ENCODE results near the gene RNF144B.
"Not testable (repeated sequence)": the region's sequence is repeated elsewhere in the genome, so short reads cannot be mapped to it uniquely, and the experiment has no call there.

Gene RNF144B

GRCh38 chr6:18451756-18452155 is 64.6 kb downstream of the RNF144B start:
- no peak for DNase-seq

DNA sequence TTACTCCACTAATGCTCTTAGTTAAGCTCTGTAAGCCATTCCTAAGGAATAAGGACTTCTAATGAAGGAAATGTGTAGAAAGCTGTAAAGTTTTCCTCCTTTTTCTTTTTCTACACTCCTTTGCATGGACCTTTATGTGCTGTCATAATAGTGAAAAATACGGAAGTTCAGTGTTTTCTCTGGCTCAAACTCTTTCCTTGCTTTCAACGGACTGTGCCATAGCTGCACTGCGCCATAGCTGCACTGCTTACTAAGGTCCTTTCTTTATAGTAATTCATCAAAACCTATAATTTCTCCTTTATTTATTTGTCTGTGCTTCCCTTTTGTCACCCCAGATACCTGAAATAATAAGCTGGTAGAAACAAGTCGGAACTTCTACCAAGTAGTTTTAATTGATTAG is 67.3 kb downstream of the RNF144B start:
- DNase-seq, result no peak

DNA sequence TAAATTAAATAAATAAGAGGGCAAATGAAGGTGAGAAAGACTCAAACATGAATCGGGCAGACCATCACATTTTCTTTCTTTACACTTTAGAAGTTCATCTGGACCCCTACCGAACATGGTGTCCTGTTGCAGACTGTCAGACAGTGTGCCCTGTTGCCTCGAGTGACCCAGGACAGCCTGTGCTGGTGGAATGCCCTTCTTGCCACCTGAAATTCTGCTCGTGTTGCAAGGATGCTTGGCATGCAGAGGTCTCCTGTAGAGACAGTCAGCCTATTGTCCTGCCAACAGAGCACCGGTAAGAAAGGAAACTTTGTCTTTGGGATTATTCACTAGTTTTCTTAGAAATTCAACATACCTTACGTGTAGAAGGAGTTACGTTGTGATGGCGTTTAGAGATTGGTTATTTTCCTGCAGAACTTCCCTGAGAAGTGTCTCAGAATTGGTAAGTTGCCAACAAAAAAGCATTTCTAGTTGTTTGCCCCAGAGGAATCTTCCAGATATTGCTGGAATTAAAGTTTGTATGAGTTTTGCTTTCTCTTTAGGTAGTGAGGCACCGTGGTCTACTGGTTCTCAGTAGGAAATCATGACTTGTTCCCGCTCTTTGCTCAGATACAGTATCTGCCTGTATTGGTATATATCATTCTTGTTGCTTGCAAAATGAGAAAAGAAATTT is 70.1 kb downstream of the RNF144B start:
- DNase-seq, result no peak

- DNase-seq, result not testable (repeated sequence)
Measured at GRCh38 chr6:18458086-18458485, 70.9 kb downstream of the RNF144B start.

- DNase-seq, result no peak
Measured at GRCh38 chr6:18463429-18463828, 76.3 kb downstream of the RNF144B start.

GRCh38 chr6:18464176-18464575 is 77.0 kb downstream of the RNF144B start:
- no peak for DNase-seq

GRCh38 chr6:18465410-18466154 is 78.4 kb downstream of the RNF144B start:
- DNase-seq, result no peak

DNA sequence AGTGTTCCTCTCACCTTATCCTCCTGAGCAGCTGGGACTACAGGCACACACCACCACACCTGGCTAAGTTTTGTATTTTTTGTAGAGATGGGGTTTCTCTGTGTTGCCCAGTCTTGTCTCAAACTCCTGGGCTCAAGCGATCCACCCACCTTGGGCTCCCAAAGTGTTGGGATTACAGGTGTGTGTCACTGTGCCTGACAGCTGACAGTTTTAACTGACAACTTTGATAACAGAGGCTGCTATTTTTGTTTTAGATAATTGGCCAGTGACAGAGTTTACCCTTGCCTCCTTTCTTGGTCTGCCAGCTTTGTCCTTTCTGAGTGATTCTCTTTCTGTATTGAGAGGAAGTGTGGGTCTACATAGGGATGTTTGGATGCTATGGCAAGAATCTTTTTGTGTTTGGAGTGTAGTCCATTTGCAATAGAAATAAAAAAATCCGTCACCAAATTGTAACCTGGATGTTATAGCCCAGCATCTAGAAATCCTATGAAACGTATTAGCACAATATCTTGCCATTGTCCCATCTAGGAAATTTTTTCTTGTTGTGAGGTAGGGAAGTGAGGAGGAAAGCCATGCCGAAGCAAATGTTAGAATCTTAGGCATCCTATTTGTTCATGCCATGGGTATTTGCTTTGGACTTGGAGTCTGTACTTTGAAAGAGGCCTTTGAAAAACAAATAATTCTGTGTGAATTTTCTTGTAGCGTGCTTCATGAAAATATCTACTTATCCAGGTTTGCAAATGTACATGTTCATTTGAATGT is 80.8 kb downstream of the RNF144B start:
- DNase-seq, result no peak

GRCh38 chr6:18468503-18468843 is 81.3 kb downstream of the RNF144B start:
- DNase-seq, result no peak

DNA sequence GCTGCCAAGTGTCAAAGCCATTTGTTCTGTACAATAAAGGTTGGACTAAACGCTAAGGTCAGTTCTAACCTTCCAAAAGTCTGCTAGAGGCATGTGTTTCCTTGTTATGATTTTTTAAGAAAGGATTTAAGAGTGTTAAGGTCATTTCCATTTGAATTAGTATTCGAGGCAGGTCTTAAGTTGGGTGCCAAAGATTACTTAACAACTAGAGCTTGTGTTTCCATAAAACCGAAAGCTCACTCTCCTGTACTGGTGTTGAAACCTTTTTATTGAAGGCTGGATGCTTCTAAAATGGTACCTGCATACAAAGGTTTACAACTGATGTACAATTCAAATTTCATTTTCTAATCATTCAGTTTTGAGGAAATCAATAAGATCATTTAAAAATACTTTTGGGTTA is 82.4 kb downstream of the RNF144B start:
- no peak for DNase-seq

DNA sequence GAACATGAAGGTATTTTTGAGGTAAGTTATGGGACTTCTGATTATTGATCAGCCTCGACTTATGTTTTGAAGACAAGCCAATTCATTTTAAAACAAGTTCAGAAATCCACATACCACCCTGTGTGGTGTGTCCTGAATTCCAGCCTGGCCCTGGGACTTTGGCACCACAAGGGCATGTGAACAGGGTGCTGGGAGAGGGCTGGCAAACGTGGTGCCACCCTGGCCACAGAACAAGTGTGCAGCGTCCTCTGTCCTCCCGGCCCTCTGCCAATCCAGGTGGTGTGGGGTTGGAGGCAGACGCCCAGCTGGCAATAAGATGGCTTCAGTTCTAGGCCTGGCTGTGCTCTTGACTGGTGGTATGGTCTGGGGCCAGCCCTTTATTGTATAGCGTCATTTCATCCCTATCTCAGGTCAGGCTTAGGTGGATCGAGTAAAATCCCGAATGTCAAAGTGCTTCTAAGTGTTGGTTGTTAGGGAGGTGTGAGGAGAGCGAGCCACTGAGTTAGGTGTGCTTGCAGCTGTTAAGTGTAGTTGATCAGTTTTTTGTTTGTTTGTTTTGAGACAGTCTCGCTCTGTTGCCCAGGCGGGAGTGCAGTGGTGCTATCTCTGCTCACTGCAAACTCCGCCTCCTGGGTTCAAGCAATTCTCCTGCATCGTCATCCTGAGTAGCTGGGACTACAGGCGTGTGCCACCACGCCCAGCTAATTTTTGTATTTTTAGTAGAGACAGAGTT is 84.2 kb downstream of the RNF144B start:
- no peak for DNase-seq

DNA sequence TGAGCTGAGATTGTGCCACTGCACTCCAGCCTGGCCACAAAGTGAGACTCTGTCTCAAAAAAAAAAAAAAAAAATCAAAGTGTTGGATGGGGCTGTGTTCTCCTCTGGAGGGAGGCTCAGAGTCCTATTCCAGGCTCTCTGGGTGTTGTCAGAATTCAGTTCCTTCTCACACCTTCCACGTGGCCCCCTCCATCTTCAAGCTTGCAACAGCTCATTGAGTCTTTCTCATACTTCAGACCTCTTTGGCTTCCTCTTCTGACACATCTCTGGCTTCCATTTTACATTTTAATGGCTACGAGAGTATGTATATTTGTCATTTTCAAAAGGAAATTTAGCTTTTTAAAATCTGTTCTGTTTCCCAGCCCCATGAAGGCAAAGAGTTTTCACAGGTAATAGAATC is 85.8 kb downstream of the RNF144B start:
- no peak for DNase-seq

DNA sequence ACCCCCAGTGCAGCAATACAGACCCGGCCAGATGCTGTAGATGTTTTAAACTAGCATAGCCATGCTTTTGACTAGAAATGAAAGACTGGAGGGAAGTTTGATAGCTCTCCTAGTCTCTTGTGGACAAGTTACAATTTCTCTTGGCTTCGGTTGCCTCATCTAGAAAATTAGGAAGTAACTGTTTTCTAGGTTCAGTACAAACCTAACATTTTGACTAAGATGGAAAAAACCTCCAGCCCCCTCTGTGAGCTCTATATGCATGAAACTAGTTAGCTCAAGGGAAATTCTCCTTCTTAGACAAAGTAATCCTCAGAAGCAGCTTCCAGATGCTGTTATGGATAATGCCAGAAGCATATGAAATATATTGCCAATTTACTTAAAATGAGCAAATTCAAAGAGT is 86.6 kb downstream of the RNF144B start:
- DNase-seq, result no peak

DNA sequence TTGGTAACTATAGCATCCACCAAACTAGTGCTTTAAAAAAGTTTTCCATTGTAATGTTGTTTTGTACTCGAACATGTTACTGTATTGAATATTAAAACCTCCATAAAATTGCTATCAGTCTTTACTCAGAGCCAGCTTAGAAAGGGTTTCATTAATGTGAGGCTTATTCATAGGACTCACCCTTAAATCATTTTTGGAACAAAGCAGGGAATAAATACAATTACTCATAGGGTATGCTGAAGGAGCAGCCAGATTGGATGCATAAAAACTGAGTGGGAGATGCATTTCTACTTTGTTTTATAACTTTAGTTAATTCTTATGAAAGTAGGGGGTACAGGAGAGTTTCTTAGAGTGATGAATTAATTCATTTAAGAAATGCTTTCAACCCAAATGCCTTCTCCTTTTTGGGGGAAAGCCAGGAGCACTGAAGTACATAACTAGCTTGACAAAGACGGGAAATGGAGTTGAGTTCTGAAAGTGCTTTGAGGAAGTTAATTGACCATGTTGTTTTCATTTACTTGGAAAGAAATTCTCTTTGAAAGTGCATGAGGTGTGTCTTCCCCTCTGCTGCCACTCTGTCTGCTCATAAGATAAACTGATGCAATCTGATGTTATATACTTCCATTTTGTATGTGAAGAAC is 90.3 kb downstream of the RNF144B start:
- no peak for DNase-seq

- DNase-seq, result no peak
Measured at GRCh38 chr6:18478610-18479009, 91.5 kb downstream of the RNF144B start.

GRCh38 chr6:18481870-18482269 is 94.7 kb downstream of the RNF144B start:
- DNase-seq, result no peak

DNA sequence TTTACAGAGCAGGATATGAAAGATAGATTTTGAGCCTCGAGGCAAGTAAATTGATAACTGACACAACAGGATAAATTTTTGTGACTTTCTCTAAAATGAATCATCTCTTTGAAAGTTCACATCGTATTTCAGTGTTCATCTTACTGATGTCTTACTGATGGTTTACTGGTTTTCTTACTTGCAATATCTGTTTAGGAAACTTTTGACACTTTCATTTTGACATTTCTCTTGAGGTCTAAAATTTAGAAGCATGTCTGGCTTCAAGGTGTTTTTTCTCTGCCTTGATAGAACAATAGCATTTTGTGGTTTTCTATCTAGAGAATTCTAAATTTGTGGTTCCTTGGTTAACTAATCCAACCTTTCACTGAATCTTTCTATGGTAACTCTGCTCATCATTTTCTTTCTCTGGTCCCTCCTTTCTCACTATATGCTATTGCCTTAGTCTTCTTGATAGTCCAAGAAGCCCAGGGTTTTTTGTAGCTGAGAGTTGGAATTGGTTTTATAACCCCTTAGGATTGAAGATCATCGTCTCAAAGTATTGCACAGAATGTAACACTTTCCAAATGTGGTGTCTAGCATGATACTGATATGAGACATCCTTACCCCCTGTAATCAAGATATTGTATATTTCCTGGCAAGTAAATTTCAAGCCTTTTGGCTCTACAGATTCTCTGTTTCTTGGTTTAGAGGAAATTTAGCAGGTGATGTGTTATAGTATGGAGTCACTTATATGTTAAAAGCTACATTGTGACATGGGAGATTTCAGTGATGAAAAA is 98.7 kb downstream of the RNF144B start:
- DNase-seq, result no peak

DNA sequence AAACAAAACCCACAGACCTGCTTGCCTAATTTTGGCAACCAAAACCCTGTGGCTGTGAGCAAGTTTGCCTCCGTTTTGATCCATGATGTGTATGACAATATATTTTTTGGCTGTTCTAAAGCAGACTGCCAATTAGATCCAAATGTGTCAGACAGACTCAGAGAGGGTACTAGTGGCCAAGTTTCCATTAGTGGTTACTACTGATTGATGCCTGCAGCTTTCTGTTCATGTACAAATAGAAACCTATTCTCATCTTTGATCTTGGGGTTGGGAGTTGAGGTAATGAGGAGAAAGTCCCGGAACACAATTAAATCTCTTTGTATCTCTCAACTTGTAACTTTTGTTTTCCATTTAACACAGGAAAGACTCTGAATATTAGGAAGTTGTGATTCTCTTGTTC is 100.9 kb downstream of the RNF144B start:
- no peak for DNase-seq

DNA sequence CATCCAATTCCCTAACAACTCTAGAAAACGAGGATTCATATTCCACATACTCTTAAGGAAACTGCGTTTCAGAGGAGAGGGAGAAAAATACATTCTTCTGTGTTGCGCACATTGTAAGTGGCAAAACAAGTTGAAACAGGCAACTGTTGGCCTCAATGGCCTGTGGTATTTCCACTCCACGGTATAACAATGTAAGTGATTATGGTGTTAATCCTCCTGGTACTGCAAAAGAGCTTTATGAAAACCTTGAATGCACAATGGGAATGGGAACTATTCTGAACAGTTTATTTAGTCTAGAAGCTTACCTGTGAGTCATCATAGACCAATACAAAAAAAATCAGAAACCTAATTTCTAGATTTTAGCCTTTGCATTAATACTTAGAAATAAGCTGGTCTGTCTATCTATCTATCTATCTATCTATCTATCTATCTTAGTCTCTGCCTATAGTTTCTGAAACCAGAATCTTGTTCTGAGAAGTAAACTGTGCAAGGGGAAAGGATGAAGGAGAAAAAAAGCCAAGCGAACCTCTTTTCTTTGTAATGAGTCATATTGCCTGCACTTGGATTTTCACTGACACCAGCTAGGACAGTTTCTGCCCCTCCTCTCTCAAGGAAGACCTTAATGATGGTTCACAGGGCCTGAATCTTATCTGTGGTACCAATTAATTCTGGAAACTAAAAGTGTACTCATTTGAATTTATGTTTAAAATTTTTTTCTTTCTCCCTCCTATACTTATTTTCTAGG is 101.5 kb downstream of the RNF144B start:
- DNase-seq, result no peak

- no peak for DNase-seq
Measured at GRCh38 chr6:18489335-18489734, 102.2 kb downstream of the RNF144B start.

- no peak for DNase-seq
Measured at GRCh38 chr6:18491308-18492045, 104.3 kb downstream of the RNF144B start.

All from GF-D8 (cell line).